ENCODE results near the gene ZMPSTE24.
"Not testable (repeated sequence)": the region's sequence is repeated elsewhere in the genome, so short reads cannot be mapped to it uniquely, and the experiment has no call there.

ZMPSTE24 gene

DNA sequence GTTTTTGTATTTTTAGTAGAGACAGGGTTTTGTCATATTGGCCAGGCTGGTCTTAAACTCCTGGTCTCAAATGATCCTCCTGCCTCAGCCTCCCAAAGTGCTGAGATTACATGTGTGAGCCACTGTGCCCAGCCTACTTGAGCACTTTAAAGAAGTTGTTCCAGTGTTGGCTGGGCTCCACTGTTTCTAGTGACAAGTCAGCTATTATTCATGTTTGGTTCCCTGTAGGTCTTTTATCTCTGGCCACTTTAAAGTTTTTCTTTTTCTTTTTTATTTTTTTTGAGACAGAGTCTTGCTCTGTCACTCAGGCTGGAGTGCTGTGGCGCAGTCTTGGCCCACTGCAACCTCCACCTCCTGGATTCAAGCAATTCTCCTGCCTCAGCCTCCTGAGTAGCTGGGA, 73.4 kb downstream of the ZMPSTE24 start:
- not testable (repeated sequence) for DNase-seq

DNA sequence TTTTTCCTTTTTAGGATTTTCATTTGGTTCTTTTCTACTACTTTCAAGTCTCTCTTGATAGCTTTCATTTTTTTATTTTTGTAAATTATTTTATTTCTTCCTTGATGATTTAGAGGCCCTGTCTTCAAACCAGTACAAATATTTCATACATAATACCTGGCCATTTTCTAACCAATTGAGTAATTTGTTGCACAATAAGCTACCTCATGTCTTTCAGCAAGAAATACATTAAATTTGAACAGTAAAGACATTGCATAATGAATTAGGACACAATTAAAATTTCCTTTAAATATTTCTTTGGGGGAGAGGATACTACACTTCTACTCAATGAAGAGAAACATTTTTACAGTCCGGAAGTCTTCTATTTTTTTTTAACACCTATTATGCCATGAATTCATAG, 74.7 kb downstream of the ZMPSTE24 start:
- DNase-seq = no peak

DNA sequence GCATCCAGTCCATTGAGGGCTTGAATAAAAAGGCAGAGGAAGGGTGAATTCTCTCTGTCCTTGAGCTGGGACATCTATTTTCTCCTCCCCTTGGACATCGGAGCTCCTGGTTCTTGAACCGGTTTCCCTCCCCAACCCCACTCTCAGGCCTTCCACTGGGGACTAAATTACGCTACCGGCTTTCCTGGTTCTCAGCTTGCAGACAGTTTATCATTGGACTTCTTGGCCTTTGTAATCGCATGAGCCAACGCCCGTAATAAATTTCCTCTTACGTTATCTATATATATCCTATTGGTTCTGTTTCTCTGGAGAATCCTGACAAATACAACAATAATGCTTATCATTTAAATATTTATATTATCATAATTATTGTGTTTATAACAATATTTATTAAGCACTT, 79.4 kb downstream of the ZMPSTE24 start:
- no peak for DNase-seq

DNA sequence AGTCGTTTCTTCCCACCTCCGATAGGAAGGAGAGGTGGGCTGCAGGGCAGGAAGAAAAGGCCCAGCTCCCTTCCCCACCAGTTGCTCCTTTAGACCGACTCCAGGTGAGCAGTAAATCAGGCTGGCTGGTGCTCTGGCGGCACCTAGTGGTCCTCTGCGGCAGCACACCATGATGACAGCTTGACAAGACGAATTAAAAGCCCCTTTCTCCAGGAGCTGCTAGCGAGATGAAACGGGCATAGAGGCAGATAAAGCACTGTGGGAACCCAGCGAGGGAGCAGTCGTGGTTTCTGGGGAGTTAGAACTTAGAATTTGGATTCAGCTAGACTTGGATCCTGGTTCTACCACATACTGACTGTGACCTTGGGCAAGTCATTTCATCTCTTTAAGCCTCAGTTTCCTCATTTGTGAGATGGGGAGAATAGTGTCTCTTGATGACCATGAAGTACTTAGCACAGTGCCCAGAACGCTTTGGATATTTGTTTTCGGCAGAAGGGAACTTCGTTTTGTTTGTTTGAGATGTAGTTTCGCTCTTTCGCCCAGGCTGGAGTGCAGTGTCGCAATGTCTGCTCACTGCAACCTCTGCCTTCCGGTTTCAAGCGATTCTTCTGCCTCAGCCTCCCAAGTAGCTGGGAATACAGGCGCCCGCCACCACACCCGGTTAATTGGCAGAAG, 80.8 kb downstream of the ZMPSTE24 start:
- DNase-seq = peak; percentile 91

DNA sequence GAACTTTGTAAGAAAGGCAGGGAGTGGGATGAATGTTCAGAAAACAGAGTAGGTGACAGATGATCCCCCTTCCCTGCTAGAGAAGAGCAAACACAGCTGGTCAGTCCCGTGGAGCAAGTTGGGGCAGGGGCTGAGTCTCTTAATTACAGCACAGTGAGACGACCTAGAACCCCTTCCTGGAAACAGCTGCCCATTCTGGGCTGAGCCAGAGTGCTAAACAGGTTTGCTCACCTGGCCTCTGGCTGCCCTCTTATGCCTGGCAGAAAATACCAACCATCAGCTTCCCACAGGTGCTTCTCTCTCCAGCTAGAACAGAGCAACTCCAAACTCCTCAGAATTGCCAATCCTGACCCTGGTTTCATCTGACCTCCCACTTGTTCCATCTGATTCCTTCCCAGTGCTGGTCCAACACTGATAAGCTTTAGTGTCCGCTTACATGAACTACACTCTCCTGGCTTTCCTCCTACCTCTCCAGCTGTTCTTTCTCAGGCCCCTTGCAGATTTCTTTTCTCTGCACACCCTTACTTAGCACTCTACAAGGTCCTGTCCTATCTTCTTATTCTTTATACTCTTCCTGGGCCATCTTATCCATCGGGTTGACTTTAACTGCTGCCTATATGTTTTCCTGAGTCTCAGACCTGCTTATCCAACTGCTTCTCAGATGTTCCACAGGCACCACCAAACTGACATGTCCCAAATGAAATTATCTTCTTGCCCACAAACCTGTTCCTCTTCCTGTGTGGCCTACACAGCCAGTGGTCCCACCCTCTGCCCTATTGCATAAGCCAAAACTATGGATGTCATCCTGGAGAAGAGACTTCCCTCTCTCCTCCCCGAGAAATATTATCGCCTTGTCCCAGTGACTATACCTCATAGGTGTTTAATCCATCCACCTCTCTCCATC, 81.6 kb downstream of the ZMPSTE24 start:
- no peak for DNase-seq

DNA sequence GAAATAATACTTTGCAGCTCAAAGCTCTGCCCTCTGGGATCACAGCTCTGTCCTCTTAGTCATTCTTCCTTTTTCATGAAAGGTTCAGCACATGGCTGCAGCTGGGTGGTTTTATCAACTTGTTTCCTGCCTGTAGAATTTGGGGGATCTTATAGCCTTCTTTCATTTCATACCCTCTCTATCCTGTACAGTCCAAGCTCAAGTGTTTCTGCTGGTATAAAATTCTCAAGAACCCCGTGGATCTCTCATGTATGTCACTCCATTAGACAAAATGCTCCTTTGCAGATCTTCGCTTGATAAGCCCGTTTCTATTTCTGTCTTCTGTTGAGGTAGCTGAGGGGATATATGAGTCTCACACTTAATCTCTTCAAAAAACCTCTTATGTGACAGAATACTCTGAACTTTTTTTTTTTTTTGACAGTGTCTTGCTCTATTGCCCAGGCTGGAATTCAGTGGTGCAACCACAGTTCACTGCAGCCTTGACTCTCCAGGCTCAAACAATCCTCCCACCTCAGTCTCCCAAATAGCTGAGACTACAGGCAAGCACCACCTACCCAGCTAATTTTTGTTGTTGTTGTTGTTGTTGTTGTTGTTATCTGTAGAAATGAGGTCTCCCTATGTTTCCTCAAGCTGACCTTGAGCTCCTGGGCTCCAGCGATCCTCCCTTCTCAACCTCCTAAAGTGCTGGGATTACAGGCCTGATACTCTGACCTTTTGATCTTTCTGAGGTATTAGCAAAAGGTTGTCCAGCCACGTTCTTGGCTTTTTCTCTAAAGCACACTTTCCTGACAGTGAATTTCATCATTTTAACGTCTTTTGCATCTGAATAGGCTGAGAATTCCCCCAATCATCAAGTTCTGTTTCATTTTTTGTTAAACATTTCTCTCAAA, 83.7 kb downstream of the ZMPSTE24 start:
- no peak for DNase-seq

DNA sequence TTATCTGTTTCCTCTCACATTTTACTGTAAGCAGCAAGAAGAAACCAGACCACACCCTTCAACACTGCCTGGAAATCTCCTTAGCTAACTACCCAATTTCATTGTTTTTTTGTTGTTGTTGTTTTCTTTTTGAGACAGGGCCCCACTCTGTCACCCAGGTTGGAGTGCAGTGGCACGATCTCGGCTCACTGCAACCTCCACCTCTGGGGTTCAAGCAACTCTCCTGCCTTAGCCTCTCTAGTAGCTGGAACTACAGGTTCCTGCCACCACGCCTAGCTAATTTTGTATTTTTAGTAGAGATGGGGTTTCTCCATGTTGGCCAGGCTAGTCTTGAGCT, 84.3 kb downstream of the ZMPSTE24 start:
- DNase-seq = not testable (repeated sequence)
